Right renal cortex interstitium (tissue), 3 donors: ENCODE data around the gene MRPL4. TPM values are rescaled to one million over a fixed set of nuclear protein-coding genes. Genes with fewer than 3 reads are reported as not detected.
A peak's percentile ranks its signal among the peaks of the same experiment; 100 is the strongest.

Source experiments
- DNase-seq, 3 donors: peaks; one replicate each; pipeline ENCODE4 v3.0.0-alpha.2; 2013; ENCODE audit warnings: low read depth in 3 of 3, low spot score in 2 of 3
- polyA plus RNA-seq, 3 donors: library from polyadenylated mRNA; unstranded; fragments of 120-200 nt; gene quantifications; one replicate each; pipeline ENCODE4 v1.2.1, GENCODE V29; 2013; ENCODE audit not compliant: insufficient read length in 3 of 3

The MRPL4 gene
- polyA plus RNA-seq, 3 donors, result 30.8 to 34.6 (median 30.8) TPM

DNA sequence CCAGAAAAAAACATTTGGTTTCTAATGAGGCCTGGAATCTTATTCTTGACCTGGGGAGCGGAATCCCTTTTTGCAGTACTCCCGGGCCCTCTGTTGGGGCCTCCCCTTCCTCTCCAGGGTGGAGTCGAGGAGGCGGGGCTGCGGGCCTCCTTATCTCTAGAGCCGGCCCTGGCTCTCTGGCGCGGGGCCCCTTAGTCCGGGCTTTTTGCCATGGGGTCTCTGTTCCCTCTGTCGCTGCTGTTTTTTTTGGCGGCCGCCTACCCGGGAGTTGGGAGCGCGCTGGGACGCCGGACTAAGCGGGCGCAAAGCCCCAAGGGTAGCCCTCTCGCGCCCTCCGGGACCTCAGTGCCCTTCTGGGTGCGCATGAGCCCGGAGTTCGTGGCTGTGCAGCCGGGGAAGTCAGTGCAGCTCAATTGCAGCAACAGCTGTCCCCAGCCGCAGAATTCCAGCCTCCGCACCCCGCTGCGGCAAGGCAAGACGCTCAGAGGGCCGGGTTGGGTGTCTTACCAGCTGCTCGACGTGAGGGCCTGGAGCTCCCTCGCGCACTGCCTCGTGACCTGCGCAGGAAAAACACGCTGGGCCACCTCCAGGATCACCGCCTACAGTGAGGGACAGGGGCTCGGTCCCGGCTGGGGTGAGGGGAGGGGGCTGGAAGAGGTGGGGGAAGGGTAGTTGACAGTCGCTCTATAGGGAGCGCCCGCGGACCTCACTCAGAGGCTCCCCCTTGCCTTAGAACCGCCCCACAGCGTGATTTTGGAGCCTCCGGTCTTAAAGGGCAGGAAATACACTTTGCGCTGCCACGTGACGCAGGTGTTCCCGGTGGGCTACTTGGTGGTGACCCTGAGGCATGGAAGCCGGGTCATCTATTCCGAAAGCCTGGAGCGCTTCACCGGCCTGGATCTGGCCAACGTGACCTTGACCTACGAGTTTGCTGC, 35.1 kb downstream of the MRPL4 start, which contains the start of gene ICAM4:
Gene ICAM4 (plus strand): TSS at position 153 of the 935 bp plus-strand sequence. CDS start 58 bp downstream, at position 211.
- peak in 2 of 3 donors; percentile 71 to 73 for DNase-seq

DNA sequence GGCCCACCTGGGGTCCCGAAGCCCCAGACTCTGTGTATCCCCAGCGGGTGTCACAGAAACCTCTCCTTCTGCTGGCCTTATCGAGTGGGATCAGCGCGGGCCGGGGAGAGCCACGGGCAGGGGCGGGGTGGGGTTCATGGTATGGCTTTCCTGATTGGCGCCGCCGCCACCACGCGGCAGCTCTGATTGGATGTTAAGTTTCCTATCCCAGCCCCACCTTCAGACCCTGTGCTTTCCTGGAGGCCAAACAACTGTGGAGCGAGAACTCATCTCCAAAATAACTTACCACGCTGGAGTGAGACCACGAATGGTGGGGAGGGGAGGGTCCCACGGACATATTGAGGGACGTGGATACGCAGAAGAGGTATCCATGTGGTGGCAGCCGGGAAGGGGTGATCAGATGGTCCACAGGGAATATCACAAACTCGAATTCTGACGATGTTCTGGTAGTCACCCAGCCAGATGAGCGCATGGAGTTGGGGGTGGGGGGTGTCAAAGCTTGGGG, 36.7 kb downstream of the MRPL4 start:
- no peak for DNase-seq

GRCh38 chr19:10289167-10289835, 37.3 kb downstream of the MRPL4 start:
- DNase-seq, result no peak

- DNase-seq, result no peak
Measured at GRCh38 chr19:10289836-10290356, 37.9 kb downstream of the MRPL4 start, which contains the start of gene ICAM5. Gene ICAM5, plus strand, starts transcription at chr19:10289952. Its CDS starts 92 bp downstream, at chr19:10290044.

DNA sequence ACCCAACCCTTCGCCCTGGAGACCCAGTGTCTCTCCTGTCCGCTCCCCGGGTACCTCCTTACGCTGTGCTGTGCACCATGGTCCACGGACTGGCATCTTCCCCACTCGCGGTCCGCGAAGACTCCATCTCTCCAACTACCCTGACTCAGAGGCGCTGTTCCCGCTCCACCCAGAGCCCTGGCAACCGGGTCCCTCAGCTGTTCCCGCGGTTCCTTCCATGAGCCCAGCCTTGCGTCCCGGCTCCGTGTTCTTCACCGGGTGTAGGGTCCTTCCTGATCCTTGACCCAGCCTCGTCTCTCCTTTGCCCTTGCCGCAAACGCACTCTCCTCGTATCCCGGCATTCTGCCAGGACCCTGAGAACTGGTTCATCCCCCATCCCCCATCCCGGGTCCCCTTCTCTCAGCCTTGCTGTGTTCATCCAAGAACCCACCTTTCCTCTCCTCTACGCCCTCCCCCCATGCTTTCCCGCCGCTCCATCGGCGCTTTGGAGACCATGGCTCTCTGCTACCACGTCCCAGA, 38.4 kb downstream of the MRPL4 start:
- no peak for DNase-seq

GRCh38 chr19:10290876-10291553, 39.0 kb downstream of the MRPL4 start:
- no peak for DNase-seq

GRCh38 chr19:10291554-10292205, 39.7 kb downstream of the MRPL4 start:
- no peak for DNase-seq

DNA sequence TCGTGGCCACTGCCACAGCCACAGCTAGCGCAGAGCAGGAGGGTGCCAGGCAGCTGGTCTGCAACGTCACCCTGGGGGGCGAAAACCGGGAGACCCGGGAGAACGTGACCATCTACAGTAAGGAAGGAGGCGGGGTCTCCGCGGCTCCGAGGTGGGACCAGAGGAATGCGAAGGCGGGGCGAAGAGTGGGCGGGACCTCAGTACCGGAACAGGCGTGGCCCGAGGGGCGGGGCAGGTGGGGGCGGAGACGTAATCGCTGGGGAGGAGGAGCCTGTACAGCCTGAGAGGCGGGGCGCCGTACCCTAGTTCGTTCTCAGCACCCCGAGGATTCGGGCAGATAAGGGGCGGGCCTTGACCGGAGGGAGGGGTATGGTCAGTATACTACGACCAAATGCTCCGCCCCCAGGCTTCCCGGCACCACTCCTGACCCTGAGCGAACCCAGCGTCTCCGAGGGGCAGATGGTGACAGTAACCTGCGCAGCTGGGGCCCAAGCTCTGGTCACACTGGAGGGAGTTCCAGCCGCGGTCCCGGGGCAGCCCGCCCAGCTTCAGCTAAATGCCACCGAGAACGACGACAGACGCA, 40.3 kb downstream of the MRPL4 start:
- no peak for DNase-seq

- DNase-seq, result no peak
Measured at GRCh38 chr19:10292789-10293636, 41.0 kb downstream of the MRPL4 start.

DNA sequence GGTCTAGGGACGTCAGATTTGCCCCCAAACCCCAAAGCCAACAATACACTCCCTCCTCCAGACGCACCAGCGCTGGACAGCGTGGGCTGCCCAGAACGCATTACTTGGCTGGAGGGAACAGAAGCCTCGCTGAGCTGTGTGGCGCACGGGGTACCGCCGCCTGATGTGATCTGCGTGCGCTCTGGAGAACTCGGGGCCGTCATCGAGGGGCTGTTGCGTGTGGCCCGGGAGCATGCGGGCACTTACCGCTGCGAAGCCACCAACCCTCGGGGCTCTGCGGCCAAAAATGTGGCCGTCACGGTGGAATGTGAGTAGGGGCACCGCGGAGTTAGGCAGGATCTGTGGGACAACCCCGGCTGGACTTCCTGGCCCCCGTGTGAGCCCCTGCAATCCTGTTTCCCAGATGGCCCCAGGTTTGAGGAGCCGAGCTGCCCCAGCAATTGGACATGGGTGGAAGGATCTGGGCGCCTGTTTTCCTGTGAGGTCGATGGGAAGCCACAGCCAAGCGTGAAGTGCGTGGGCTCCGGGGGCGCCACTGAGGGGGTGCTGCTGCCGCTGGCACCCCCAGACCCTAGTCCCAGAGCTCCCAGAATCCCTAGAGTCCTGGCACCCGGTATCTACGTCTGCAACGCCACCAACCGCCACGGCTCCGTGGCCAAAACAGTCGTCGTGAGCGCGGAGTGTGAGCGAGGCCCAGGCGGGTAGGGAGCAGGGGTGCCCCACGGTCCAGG, 41.8 kb downstream of the MRPL4 start:
- DNase-seq, result no peak

DNA sequence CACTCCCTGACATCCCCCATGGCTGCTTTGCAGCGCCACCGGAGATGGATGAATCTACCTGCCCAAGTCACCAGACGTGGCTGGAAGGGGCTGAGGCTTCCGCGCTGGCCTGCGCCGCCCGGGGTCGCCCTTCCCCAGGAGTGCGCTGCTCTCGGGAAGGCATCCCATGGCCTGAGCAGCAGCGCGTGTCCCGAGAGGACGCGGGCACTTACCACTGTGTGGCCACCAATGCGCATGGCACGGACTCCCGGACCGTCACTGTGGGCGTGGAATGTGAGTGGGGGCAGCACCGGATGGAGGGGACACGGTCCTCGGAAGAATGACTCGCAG, 42.3 kb downstream of the MRPL4 start:
- no peak for DNase-seq

GRCh38 chr19:10295305-10295846, 43.4 kb downstream of the MRPL4 start:
- DNase-seq, result no peak

DNA sequence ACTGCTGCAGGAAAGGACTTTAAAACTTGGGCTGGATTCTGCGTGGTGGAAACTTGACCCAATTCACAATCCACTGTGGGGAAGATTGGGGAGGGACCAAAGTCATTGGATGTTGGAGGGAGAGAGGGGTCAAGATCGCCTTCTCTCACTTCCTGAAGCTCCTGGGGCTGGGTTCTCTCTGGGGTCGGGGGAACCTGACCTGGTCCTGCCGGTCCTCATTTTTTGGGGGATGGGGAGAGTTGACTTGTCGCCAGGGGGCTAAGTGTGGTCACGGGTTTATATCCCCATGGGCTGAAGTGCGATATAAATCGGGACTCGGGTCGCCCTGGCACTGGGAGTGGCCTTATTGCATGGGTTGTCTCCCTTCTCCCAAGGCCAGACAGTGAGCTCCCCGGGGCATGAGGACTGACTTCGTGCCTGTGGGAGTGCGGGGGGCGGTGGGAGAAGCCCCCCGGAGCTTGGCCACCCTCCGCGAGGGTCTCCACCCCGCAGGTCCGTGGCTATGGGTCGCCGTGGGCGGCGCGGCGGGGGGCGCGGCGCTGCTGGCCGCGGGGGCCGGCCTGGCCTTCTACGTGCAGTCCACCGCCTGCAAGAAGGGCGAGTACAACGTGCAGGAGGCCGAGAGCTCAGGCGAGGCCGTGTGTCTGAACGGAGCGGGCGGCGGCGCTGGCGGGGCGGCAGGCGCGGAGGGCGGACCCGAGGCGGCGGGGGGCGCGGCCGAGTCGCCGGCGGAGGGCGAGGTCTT, 44.0 kb downstream of the MRPL4 start:
- no peak for DNase-seq

DNA sequence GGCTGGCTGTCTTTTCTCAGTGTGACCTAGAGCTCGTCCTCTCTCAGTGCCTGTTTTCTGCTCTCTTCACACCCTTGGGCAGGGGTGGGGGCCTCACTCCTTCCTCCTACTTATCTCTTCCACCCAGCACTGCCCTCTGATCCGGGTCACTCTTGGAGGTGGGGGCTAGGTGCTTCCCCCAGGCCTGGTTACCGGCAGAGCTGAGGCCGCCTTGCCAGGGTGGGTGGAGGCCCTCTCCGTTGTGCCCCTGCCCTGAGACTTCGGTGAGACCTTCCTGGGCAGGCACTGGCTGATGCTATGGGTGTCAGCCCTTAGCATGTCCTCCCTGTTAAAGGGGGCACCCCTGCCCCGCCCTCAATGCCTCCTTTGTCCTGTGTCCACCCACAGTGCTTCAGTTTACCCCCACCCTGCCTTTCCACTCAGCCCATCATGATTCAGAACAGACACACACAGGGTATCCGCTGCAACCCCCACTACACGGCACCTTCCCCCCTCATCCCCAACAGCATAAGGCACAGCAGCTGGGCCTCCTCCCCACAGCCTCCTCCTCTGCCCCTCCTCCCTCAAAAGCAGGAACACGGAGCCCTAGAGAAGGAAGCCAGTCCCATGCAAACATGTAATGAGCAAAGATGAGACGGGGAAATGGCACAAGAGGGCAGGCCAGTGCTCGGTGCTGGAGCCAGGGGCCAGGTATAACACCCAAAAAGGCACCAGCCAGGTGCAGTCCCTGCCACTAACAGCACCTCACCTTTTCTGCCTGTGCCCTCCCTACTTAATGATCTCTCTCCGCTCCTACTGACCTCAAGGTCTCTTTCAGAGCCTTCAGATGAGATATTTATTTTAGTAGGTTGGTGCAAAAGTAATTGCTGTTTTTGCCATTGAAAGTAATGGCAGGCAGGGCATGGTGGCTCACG, 47.8 kb downstream of the MRPL4 start:
- DNase-seq, result no peak

- DNase-seq, result no peak
Measured at GRCh38 chr19:10305139-10305806, 53.3 kb downstream of the MRPL4 start.
